Common myeloid progenitor, CD34-positive (primary cell): ENCODE data around the gene MVD.
A peak's percentile ranks its signal among the peaks of the same experiment; 100 is the strongest.

Experiments used
- CTCF ChIA-PET: fragments of 350-600 bp; sonication (Branson Sonifier 250); formaldehyde crosslinking; loops from one replicate; lab custom pipeline; 2021; ENCODE audit warnings: antibody characterized with exemption; lab: Charles Lee
- POLR2A ChIA-PET: fragments of 350-600 bp; sonication (Branson Sonifier 250); formaldehyde crosslinking; loops from one replicate; lab custom pipeline; 2021; ENCODE audit warnings: antibody characterized with exemption; lab: Charles Lee
- DNase-seq, 3 donors: peaks; one replicate each; pipeline versions ENCODE4 v3.0.0 to v3.0.0-alpha.2; 2013
- H3K27ac ChIP-seq, 2 experiments: 1 replicate in 1 of 2; 2 replicates in 1 of 2; pipeline ENCODE4 v1.7.0; 2013; ENCODE audit warnings: inconsistent platforms in 2 of 2, low read length in 2 of 2, mild to moderate bottlenecking in 2 of 2, low read depth in 1 of 2, moderate library complexity in 1 of 2; ENCODE audit not compliant: severe bottlenecking in 2 of 2, insufficient read depth in 1 of 2, poor library complexity in 1 of 2
- H3K27me3 ChIP-seq, 5 experiments: replicated peaks in 2 of 5; 1 replicate in 3 of 5; 2 replicates in 2 of 5; pipeline versions ENCODE4 v1.6.1 to v1.7.0; 2013; ENCODE audit warnings: low read length in 4 of 5, mild to moderate bottlenecking in 2 of 5, moderate library complexity in 2 of 5, inconsistent platforms in 1 of 5; ENCODE audit not compliant: insufficient read depth in 5 of 5, control insufficient read depth in 4 of 5
- H3K36me3 ChIP-seq, 4 experiments: 1 replicate in 2 of 4; 2 replicates in 2 of 4; pipeline versions ENCODE4 v1.6.1 to v1.7.0; 2013; ENCODE audit warnings: low read length in 3 of 4, control low read depth in 1 of 4, mild to moderate bottlenecking in 1 of 4; ENCODE audit not compliant: control insufficient read depth in 4 of 4, insufficient read depth in 4 of 4
- H3K4me1 ChIP-seq, 4 experiments: 1 replicate in 3 of 4; 2 replicates in 1 of 4; pipeline versions ENCODE4 v1.6.1 to v1.7.1; 2013; ENCODE audit warnings: low read length in 3 of 4, mild to moderate bottlenecking in 3 of 4, control low read depth in 1 of 4, inconsistent platforms in 1 of 4, moderate library complexity in 1 of 4; ENCODE audit not compliant: control insufficient read depth in 4 of 4, insufficient read depth in 4 of 4; ENCODE audit errors: control extremely low read depth in 1 of 4
- H3K4me3 ChIP-seq, 7 experiments: 1 replicate in 4 of 7; 2 replicates in 3 of 7; pipeline versions ENCODE4 v1.5.1 to v1.7.0; 2013; ENCODE audit warnings: mild to moderate bottlenecking in 7 of 7, low read length in 6 of 7, moderate library complexity in 6 of 7, inconsistent platforms in 2 of 7, low read depth in 2 of 7, control low read depth in 1 of 7; ENCODE audit not compliant: insufficient read depth in 4 of 7, control insufficient read depth in 1 of 7; ENCODE audit errors: extremely low read depth in 1 of 7
- H3K9me3 ChIP-seq, 5 experiments: 1 replicate in 4 of 5; 2 replicates in 1 of 5; pipeline versions ENCODE4 v1.6.1 to v1.7.1; 2013; ENCODE audit warnings: low read length in 4 of 5, mild to moderate bottlenecking in 2 of 5, inconsistent platforms in 1 of 5, low read depth in 1 of 5, moderate library complexity in 1 of 5; ENCODE audit not compliant: control insufficient read depth in 4 of 5, insufficient read depth in 2 of 5; ENCODE audit errors: control extremely low read depth in 1 of 5
- WGBS: methylation state at CpG from one replicate; pipeline ENCODE4 v1.1.5; 2013; ENCODE audit not compliant: insufficient coverage; 5-methylcytosine and 5-hydroxymethylcytosine counted together

Gene MVD

DNA sequence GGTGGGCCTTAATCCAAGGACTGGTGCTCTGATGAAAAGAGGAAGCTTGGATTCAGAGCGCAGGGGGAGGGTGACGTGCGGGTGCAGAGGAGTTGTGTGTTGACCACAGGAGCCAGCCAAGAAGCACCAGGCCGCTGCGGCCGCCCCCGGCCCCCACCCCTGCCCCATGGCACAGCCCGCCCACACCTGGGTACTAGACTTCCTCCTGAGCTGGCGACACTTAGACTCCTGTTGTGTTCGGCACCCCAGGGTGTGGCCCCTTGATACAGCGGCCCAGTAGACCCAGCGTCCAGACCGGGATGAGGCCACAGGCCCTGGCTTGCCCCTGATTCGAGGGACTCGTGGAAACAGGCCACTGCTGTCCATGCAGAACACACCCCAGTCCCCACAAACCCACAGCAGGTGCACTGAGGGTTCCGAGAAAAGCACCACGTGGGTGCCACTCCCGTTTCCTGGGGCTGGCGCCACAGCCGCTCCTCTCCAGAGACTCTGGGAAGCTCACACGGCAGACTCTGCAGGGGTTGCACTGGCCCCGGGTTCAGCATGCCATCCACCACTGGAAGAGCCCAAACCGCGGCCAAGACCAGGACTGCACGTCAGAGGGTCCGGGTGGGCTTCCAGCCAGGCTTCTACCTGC, 29.2 kb upstream of the MVD start:
- H3K9me3 ChIP-seq, result no peaks in the 10 kb centered on the region
- peaks cover 0 to 25% (median 14%) of the 10 kb centered on the region in 4 experiments for H3K36me3 ChIP-seq
- CTCF ChIA-PET, result interaction anchor here (1.6 kb wide), 1 partner anchor 10 kb away, joined by 5 read pairs; no protein-coding TSS in a partner anchor
- POLR2A ChIA-PET, result interaction anchor here (0.9 to 2.2 kb wide), 4 partner anchors 9 to 38 kb away, joined by 3 to 15 read pairs (median 8); partner anchors contain the start of genes CTU2 and RNF166
- no peak overlapping the region for H3K27ac ChIP-seq
- peak overlapping the region in 4 of 7 experiments; percentile 1 to 57 (median 20) for H3K4me3 ChIP-seq
- DNase-seq, result peak; percentile 60 to 96 (median 92)
- WGBS, result 14% methylated on average over 25 of the region's 26 CpGs
- peaks cover 2 to 56% (median 39%) of the 10 kb centered on the region in 4 experiments for H3K4me1 ChIP-seq
- H3K27me3 ChIP-seq, result no peaks in the 10 kb centered on the region

- CTCF ChIA-PET, result interaction anchor here (1.6 kb wide), 1 partner anchor 11 kb away, joined by 5 read pairs; no protein-coding TSS in a partner anchor
- POLR2A ChIA-PET, result interaction anchor here (0.9 to 2.2 kb wide), 4 partner anchors 10 to 38 kb away, joined by 3 to 15 read pairs (median 8); partner anchors contain the start of genes CTU2 and RNF166
- Histone ChIP-seq H3K27me3 (no peaks in the 10 kb centered on the region), H3K27ac (no peak overlapping the region), H3K4me1 (peaks cover 2 to 62% (median 45%) of the 10 kb centered on the region in 4 experiments), H3K4me3 (no peak overlapping the region), H3K9me3 (no peaks in the 10 kb centered on the region), H3K36me3 (peaks cover 0 to 17% (median 9%) of the 10 kb centered on the region in 4 experiments)
- DNase-seq, result no peak
- 89% methylated on average over 33 of the region's 33 CpGs for WGBS
Measured at GRCh38 chr16:88691129-88691813, 28.4 kb upstream of the MVD start.

DNA sequence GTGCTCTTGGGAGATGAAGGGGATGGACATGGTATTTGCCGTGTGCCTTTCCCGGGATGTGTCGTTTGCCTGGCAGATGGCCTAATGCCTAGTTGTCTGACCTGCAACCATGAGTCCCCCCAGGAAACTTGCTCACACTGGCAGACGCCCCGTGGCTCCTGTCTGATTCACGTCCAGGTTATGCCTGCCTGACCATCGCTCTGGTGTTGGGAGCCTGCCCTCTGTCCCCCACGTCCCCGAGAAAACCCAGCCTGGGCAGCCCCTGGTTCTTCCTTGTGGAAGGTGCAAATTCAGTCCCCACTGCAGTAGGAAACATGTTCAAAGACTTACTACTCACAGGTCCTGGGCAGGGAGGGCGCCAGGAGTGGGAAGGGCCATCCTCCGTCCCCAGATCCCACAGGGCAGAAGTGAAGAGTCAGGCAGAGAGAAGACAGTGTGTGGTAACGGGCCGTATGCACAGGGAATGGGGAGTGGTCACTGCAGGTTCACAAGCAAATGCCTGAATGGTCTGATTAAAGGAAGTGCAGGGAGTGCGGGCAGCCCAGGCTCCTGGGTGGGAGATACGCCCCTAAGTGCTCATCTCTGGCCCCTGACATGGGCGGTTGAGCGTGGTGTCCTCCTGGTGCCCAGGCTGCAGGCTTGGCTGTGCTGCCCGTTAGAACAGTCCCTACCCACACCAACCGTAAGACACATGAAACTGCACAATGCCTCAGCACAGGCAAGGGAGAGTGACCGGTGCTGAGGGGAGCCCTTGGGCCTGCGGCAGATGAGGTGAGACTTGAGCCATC, 27.6 kb upstream of the MVD start:
- WGBS, result 86% methylated on average over 19 of the region's 21 CpGs
- Histone ChIP-seq H3K36me3 (peaks cover 0 to 10% (median 5%) of the 10 kb centered on the region in 4 experiments), H3K27me3 (no peaks in the 10 kb centered on the region), H3K4me3 (no peak overlapping the region), H3K4me1 (peaks cover 2 to 69% (median 50%) of the 10 kb centered on the region in 4 experiments), H3K9me3 (no peaks in the 10 kb centered on the region), H3K27ac (no peak overlapping the region)
- ChIA-PET CTCF (no interaction called here), POLR2A (interaction anchor here (1.8 to 2.2 kb wide), 2 partner anchors 11 to 13 kb away, joined by 9 to 15 read pairs; no protein-coding TSS in a partner anchor)
- DNase-seq, result no peak

- Histone ChIP-seq H3K4me1 (peaks cover 2 to 71% (median 47%) of the 10 kb centered on the region in 4 experiments), H3K27me3 (no peaks in the 10 kb centered on the region), H3K9me3 (no peaks in the 10 kb centered on the region), H3K36me3 (no peaks in the 10 kb centered on the region), H3K27ac (no peak overlapping the region), H3K4me3 (no peak overlapping the region)
- ChIA-PET CTCF (interaction anchor here (3.2 to 3.3 kb wide), 2 partner anchors 13 to 16 kb away, joined by 11 to 24 read pairs; no protein-coding TSS in a partner anchor), POLR2A (interaction anchor here (1.2 kb wide), 1 partner anchor 14 kb away, joined by 4 read pairs; no protein-coding TSS in a partner anchor)
- WGBS, result 51% methylated on average over 28 of the region's 28 CpGs
- peak in 2 of 3 donors; percentile 26 to 48 for DNase-seq
Measured at GRCh38 chr16:88688013-88688778, 25.3 kb upstream of the MVD start.

GRCh38 chr16:88687676-88688012, 24.8 kb upstream of the MVD start:
- Histone ChIP-seq H3K9me3 (no peaks in the 10 kb centered on the region), H3K4me1 (peaks cover 2 to 65% (median 42%) of the 10 kb centered on the region in 4 experiments), H3K4me3 (no peak overlapping the region), H3K27me3 (no peaks in the 10 kb centered on the region), H3K27ac (no peak overlapping the region), H3K36me3 (no peaks in the 10 kb centered on the region)
- POLR2A ChIA-PET, result interaction anchor here (1.2 to 1.4 kb wide), 2 partner anchors 13 to 15 kb away, joined by 4 to 5 read pairs; no protein-coding TSS in a partner anchor
- 94% methylated on average over 2 of the region's 3 CpGs for WGBS
- CTCF ChIA-PET, result interaction anchor here (3.2 to 3.3 kb wide), 2 partner anchors 13 to 17 kb away, joined by 11 to 24 read pairs; no protein-coding TSS in a partner anchor
- no peak for DNase-seq

- POLR2A ChIA-PET, result interaction anchor here (1.0 to 1.4 kb wide), 3 partner anchors 13 to 18 kb away, joined by 3 to 5 read pairs (median 4); no protein-coding TSS in a partner anchor
- CTCF ChIA-PET, result interaction anchor here (3.2 to 3.3 kb wide), 2 partner anchors 14 to 17 kb away, joined by 11 to 24 read pairs; no protein-coding TSS in a partner anchor
- Histone ChIP-seq H3K27ac (no peak overlapping the region), H3K4me1 (peaks cover 4 to 64% (median 40%) of the 10 kb centered on the region in 4 experiments), H3K27me3 (no peaks in the 10 kb centered on the region), H3K36me3 (no peaks in the 10 kb centered on the region), H3K9me3 (no peaks in the 10 kb centered on the region), H3K4me3 (no peak overlapping the region)
- no peak for DNase-seq
- WGBS, result 81% methylated on average over 3 of the region's 10 CpGs
Measured at GRCh38 chr16:88687254-88687576, 24.3 kb upstream of the MVD start.
